HG02852 (cell line): ENCODE data around the gene KCNG2.

ENCODE experiments used
- ATAC-seq: cut with Tn5 transposase; IDR thresholded peaks from one replicate; pipeline ENCODE4 v1.9.1; 2021; ENCODE audit warnings: mild to moderate bottlenecking, moderate library complexity; ENCODE audit not compliant: unreplicated experiment

Gene KCNG2

DNA sequence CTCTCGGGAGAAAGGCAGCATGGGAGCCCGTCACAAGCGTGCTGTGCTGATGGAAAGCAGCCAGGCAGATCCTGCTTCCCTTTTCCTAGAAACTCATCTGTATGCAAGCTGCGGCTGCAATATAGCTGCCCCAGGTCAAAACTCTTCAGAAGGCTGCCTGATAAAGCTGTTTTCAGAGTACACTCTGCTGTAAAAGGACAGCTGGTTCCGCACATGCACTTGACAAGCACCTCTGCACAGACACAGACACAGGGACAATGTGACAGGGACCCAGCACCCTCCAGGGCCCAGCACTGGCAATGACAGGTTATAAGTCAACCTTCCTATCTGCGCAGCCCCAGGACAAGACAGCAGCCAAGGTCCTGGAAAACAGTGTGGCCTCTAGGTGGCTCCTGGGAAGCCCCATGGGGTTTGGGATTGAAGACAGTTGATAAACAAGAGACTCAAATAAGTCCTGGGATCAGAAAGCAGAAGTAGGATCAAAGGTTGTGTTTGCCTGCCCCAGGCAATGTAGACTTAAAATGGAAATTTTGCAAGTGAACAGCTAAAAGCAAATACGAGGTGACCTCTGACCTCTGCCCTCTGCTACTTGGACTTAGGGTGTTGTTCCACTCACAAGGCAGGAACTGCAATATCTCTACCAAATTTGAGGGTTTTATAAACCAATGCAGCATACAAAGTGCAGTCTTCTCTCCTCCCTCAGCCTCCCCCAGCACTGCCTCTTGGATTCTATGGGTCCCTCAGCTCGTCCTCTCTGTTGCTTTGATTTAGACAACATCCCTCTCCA is 136.8 kb downstream of the KCNG2 start:
- no peak for ATAC-seq

DNA sequence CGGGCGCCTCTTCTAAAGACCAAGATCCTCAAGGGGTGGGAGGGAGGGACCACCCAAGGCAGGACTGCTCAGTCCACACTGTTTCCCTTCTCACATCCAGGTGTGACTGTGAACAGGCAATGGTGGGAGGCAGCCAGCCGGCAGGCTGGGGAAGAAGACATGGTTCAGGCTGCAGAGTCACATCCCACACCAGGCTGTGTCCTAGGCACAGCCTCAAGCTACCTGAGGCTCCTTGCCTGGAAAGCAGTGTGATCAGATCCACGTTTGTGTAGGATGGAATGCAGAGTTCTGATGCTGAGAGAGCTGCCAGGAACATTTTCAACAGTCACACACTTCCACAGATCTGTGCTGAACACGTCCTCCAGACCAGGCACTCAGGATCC is 137.4 kb downstream of the KCNG2 start:
- ATAC-seq: no peak

DNA sequence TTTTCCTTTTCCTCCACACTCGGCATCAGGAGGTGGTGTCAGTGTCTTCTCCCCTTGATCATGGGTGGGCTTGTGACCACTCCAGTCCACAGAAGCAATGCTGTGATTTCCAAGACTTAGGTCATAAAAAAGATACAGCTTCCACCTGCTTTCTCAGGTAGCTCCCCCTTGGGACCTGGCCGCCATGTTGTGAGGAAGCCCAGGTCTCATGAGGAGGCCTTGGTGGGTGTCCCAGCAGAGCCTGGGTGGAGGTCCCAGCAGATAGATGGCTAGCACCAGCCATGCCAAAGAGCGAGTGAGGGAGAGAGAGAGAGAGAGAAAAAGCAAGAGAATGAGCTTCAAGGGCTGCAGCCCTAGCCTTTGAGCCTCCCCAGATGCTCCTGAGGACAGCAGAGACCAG is 137.8 kb downstream of the KCNG2 start:
- ATAC-seq: no peak

DNA sequence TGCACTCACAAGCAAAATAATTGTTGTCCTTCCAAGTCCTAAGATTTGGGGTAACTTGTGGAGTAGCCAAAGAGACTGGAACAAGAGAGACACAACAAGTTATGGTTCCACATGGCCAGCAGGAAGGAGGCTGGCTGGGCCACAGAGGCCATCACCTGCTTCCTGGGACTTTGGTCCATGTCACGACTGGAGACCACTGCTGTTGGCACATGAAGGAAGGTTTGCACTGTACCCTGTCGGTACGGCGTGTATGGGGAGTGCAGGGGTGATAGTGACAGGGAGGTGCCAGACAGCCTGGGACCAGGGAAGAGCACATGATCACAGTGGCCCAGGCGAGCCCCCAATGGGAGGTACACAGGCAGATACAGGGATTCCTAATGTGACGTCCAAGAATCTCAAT is 138.2 kb downstream of the KCNG2 start:
- no peak for ATAC-seq

DNA sequence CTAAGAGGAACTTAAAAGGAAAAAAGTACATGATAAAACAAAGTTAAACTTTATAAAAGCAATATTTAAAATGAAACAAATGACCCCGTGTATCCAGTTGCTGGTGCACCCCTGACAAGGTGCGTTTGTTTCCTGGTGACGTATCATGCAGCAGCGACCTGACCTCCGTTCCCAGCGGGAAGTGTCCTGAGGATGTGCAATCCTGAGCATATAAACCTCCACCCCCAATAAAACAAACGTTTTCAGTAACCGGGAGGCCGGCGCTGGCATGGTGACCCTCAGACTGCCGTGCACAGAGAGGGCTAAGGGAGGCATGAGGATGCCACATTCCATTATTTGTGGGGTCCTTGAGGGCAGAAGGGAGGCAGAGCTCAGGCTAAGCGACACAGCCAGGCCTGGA is 138.9 kb downstream of the KCNG2 start:
- ATAC-seq: no peak

DNA sequence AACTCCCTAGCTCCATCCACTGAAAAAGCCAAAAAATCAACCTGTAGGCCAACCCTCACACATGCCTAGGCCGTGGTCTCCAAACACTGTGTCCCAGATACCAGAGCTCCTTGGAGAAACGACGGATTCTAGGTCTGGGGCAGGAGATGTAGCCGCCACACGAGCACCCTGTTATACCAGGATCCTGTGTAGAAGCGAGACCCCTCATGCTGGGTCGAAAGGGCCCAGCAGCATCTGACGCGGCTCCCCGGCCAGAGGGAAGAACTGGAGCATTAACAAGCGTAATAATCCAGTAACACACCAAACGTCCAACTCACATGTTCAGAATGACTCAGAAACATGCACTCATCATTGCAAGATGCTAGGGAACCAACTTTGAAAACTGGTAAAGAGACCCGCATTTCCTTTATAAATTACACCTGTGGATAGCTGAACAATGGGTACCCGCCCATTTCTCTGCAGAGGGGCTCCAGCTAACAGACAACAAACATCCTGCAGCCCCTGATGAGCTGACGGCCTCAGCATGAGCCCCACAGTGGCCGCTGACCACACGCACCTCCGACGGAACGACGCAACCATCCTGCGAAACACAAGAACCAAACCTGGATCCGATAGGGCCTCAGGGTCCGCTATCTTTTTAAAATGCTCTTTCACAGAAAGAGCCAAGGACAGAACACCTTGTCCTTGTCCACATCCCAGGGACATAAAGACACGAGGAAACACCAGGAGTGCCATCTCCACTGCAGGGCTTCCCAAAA is 139.5 kb downstream of the KCNG2 start:
- ATAC-seq: no peak

DNA sequence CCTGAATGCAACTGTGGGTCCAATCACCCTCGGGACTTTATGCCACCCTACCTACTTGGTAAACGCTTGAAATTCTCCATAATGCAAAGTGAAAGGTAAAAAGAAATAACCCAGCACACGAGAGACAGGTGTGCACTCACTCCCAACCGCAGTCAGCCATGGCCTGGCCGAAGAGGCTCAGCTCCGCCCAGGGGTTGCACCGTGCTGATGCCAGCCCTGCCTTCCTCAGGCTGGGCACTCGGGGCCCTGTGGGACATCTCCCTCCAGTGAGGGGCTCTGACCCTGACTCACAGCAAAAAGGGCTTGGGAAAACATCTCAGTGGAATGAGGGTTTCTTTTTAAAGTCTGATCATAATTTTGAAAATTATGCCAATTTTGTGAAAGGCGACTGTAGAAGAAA is 140.5 kb downstream of the KCNG2 start:
- ATAC-seq: no peak

DNA sequence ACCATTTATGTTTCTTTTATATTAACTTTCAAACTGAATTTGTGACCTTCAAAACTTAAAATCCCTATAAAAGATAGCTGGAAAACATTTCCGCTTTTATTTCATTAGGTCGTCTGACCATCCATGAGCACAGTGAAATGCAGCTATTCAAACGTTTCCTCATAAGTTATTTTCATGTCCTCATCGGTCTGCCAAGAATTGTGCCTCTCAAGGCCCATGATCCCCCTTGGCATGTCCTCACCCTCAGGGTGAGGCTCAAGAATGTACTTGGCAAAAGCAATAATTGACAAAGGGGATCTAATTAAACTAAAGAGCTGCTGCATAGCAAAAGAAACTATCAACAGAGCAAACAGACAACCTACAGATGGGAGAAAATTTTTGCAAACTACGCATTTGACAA is 141.4 kb downstream of the KCNG2 start:
- ATAC-seq: no peak

DNA sequence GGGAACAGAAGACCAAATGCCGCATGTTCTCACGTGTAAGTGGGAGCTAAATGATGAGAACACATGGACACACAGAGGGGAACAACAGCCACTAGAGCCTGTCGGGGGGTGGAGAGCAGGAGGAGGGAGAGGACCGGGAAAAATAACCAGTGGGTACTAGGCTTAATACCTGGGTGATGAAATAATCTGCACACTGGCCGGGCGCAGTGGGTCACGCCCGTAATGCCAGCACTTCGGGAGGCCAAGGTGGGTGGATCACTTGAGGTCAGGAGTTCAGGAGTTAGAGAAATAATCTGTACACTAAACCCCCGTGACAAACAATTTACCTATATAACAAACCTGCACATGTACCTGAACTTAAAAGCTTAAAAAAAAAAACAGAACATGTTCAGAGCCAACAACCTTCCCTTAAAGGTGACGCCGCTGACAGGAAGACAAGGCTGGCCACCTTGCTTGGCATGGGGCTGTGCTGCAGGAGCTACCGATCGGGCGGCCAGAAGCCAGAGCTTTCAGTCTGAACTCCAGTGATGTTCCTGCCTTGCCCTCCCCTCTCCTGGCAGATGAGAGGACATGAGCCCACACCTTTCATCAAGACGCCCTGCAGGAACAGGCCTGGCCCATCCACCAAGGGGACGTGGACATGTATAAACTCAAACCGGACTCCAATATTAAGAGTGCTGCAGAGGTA is 142.5 kb downstream of the KCNG2 start:
- ATAC-seq: no peak

DNA sequence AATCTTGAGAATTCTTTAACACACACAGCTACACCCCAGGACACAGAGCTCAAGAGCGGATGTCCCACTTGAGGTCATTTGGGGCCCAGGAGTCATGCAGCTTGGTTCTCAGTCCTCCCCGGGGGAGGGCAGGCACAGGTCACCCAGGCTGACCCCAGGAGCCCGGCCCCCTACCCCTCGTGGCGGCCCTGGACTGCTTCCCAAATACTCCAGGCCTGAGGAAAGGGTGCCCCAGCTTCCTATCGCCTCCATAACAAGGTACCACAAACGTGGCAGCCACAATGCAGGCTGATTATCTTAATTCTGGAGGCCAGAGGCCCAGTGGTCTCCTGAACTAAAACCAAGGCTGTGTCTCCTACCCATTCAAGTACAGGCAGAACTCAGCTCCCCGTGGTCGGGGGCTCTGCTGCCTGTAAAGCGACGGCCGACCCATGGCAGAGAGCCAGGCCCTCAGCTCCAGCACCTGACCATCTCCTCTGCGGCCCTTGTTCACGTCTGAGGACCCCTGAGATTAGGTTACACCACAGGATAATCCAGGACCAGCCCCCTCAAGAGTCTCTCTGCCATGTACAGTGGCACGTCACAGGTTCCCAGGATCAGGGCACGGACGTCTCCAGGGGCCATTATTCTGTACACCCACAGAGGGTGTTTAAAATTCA is 143.2 kb downstream of the KCNG2 start:
- ATAC-seq: no peak

DNA sequence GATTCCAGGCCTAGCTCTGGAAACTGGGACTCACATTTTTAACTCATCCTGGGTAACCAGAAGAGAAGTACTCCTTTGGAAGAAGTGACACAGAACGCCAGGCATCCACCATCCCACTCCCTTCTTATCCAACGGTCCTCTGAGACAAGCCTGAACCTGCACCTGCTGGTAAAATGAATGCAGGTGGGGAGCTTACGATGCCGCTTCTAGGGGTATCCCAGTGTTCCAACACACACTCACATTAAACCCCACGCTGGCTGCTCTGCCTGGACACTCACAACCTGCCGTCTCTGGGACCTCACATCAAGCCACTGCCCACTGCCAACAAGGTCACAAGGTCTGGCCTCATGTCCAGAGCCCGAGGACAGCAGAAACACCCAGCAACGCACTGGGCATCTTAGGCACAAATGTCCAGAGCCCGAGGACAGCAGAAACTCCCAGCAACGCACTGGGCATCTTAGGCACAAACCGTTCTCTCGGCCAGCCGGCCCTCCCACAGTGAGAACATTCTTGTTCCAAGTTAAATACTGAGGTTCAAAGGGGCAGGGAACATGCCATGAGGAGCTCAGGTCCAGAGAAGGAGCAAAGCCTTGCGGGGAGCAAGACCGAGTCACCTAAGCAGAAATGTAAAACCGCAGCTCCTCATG is 143.9 kb downstream of the KCNG2 start:
- ATAC-seq: no peak

DNA sequence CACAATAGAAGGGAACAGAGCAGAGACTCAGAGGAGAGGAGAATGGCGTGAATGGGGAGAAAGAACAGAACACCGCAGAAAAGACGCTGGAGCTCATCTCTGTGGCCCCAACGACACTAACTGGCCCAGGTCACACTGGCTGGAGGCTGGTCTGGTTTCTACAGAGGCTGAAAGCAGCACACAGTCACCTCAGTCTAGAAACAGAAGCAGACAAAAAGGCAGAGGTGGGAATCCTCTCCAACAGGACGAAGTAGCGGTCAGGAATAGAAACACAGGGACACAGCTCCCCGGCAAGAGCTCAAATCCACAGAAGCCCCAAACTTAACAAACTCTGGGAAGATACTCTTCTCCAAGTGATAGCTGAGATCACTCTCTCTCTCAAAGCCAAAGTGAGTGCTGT is 144.5 kb downstream of the KCNG2 start:
- no peak for ATAC-seq

DNA sequence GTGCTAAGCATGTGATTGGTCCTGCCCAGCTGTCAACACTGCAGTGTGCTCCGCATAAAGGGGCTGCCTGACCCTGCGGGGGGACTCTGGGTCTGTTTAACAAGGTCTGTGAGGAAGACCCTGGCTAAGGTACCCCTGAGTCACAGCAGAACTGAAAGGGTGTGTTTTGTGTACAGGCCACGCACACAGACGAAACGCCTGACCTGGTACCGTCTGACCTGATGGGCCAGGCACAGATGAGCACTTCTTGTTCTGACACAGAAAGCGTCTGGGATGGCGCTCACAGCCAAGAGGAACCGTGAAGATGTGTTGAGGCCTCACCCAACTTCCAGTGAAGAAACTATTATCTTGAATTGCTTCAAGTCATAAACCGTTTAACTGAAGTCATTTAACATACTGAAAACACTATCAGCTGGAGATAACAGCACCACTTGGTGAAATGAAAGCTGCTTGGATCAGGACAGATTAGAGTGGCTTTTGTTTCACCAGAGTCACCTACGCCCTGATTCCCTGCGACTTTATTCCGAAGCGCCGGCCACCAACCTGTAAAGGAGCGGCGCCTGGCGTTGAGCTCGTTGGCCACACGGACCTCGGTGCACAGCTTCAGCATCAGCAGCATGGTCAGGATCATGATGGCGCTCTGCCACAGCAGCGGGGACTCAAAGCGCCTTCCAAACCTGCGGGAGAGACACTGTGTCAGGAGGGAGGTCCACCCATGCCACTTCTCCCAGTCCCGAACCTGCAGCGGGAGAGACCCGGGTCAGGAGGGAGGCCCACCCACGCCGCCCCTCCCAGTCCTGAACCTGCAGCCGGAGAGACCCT is 145.3 kb downstream of the KCNG2 start:
- no peak for ATAC-seq

DNA sequence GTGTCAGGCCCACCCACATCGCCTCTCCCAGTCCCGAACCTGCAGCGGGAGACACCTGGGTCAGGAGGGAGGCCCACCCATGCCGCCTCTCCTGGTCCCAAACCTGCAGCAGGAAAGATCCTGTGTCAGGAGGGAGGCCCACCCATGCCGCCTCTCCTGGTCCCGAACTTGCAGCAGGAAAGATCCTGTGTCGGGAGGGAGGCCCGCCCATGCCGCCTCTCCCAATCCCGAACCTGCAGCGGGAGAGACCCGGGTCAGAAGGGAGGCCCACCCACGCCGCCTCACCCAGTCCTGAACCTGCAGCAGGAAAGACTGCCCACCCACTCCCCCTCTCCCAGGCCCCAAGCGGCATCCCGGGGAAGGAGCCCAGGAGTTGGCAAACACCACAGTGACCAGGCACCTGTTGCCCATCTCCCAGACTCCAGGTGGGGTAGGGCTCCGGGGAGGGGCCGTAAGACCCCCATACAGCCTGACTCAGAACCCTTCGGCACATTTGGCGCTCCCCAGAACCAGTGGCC is 145.9 kb downstream of the KCNG2 start:
- ATAC-seq: no peak

DNA sequence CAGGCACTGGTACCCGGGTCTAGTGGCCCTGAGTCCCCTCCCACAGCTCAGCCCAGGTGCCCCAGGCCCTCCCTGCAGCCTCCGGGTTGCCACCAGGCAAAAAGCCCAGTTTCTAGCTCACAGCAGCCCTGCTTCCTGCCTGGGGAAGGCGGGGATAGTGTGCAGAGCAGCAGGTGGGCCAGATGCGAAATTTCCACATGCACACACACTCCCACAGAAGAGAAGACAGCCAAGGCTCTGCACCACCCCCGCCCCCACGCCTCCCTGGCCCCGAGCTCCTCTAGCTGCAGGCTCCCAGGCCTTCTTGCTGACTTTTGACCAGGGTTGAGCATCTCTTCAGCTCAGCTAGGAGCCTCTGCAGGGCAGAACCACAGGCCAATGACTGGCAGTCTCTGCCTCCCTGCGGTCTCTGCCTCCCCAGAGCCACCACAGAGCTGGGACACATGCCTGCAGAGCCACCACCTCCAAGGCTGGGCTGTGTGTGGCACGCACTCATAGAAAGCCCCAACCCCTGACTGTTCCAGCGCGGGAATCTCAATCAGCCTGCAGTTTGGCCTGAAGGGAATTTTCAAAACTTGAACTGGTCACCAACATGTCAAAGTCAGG is 146.5 kb downstream of the KCNG2 start:
- ATAC-seq: peak; percentile 58

DNA sequence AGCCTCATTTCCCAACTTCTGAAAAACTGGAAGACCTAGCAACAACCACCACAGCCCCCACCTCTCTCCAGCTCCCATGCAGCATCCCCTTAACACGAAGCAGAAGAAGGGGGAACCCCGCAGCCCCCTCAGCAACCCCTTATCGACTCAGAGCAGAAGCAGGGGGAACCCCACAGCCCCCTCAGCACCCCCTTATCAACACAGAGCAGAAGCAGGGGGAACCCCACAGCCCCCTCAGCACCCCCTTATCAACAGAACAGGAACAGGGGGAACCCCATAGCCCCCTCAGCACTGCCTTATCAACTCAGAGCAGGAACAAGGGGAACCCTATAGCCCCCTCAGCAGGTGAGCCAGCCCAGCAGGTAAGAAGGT is 147.0 kb downstream of the KCNG2 start:
- ATAC-seq: peak; percentile 9

DNA sequence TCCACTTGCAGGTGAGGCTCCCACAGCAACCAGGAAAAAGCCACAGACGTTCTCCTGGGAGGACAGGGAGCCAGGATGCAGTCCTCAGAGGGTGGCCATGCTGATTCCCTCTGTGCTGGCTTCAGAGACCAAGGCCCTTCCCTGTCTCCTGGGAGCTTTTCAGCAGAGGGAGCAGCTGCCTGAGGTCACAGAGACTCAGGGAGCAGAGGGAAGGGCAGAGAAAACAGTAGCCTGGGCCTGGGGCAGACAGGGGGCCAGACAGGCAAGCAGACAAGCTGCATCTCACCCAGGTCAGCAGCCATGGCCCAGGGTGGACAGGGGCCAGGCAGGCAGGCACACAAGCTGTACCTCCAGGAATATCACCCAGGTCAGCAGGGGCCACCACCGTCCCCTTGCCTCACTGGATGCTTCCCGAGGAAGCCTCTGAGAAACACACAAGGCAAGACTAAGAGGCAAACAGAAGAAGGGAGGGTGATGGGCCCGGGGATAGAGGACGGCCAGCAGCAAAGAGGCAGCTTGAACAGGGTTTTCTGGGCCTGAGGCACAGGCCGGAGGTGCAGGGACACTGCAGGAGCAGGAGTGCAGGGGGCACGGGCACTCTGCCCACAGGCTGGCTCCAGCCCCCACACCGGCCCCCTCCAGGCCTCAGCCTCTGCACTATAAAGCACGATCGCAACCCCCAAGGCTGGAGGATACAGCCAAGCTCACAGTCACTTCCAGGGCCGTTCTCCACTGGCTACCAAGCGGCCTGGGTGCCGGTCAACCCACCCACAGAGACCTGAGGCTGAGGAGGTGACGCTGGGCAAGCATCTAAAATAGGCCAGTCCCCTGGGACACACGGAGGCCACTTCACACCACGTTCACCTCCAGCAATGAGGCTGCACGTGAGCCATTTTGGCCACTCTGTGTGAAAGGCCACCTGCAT is 147.6 kb downstream of the KCNG2 start:
- no peak for ATAC-seq

DNA sequence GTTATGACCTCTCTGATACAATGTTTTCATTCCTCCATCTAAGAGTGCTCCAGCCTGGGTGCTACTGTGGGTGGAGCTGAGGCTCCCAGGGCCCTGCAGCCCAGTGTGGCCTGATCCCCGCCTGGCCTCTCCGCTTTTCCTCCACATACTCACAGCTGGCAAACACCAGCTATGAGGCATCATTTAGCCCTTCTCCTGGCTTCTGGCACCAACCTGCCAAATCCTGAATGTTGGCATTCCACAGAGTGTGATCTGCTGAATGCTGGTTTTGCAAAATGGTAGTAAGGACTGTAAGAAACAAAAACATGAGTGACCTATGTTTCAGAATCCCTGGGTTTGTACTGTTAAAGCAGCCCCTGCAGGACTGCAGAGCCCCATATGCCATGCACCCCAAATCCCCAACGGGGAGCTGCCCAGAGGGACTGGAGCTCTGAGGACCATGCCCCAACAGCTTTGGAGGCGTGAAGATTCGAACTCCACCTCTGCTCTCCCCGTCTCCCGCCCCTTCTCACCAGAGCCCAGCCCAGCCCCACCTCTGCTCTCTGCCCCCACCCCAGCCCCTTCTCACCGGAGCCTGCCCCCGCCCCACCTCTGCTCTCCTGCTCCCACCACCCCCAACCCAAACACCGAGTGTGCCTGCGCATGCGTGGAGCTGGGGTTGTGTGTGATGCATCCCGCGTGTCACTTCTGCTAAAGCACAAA is 149.5 kb downstream of the KCNG2 start:
- ATAC-seq: no peak
